ENCODE measurements around the gene C5orf24.
A peak's percentile ranks its signal among the peaks of the same experiment; 100 is the strongest.

C5orf24 gene

GRCh38 chr5:134873987-134874830 is 28.4 kb downstream of the C5orf24 start, which contains the start of gene TXNDC15 (continued):
- peak; percentile 82 for TF ChIP-seq GLI4 (tag by site-specific recombination; IDR thresholded peaks at IDR 0.05)
- no peak for TF ChIP-seq ZNF514 (tag by site-specific recombination; IDR thresholded peaks at IDR 0.05)
- peak; percentile 95 for TF ChIP-seq ZNF76 (tag by site-specific recombination; IDR thresholded peaks at IDR 0.05; ENCODE audit: borderline replicate concordance, low read depth)
- no peak for TF ChIP-seq MEIS1 (CRISPR knock-in tag; IDR thresholded peaks at IDR 0.05; ENCODE audit: borderline replicate concordance)
- no peak for TF ChIP-seq ZNF311 (tag by site-specific recombination; IDR thresholded peaks at IDR 0.05; ENCODE audit: borderline replicate concordance)
- no peak for TF ChIP-seq SETDB1 (IDR thresholded peaks at IDR 0.05; ENCODE audit: insufficient read length, low read length)
- no peak for TF ChIP-seq ZNF114 (tag by site-specific recombination; IDR thresholded peaks at IDR 0.05)
- TF ChIP-seq ZNF701 (tag by site-specific recombination; IDR thresholded peaks at IDR 0.05): no peak
- TF ChIP-seq ZNF26 (tag by site-specific recombination; IDR thresholded peaks at IDR 0.05): no peak
- peak; percentile 12; the same call in 1 of the 2 replicates for TF ChIP-seq FEZF1 (tag by site-specific recombination; IDR thresholded peaks at IDR 0.05)
- peak; percentile 74 for TF ChIP-seq ZNF580 (tag by site-specific recombination; IDR thresholded peaks at IDR 0.05)
- TF ChIP-seq ZNF843 (tag by site-specific recombination; IDR thresholded peaks at IDR 0.05): peak; percentile 77
- TF ChIP-seq ZBTB44 (tag by site-specific recombination; IDR thresholded peaks at IDR 0.05): 0 out of 2 replicates have a peak, but pooled peaks have one; percentile 7
- peak; percentile 95 for TF ChIP-seq ZBTB20 (tag by site-specific recombination; IDR thresholded peaks at IDR 0.05)
- no peak for TF ChIP-seq ZNF155 (tag by site-specific recombination; IDR thresholded peaks at IDR 0.05)
- TF ChIP-seq KLF17 (tag by site-specific recombination; IDR thresholded peaks at IDR 0.05): peak; percentile 86
- TF ChIP-seq KLF7 (tag by site-specific recombination; IDR thresholded peaks at IDR 0.05; ENCODE audit: borderline replicate concordance): peak; percentile 78; the same call in 1 of the 2 replicates
- TF ChIP-seq MYNN (tag by site-specific recombination; IDR thresholded peaks at IDR 0.05; ENCODE audit: borderline replicate concordance): no peak; the same call in 1 of the 2 replicates
- TF ChIP-seq ZNF561 (tag by site-specific recombination; IDR thresholded peaks at IDR 0.05; ENCODE audit: borderline replicate concordance): 0 out of 2 replicates have a peak, but pooled peaks have one; percentile 66
- no peak for TF ChIP-seq ZNF140 (tag by site-specific recombination; IDR thresholded peaks at IDR 0.05)
- TF ChIP-seq ZNF391 (tag by site-specific recombination; IDR thresholded peaks at IDR 0.05; ENCODE audit: borderline replicate concordance, low read depth): peak; percentile 71; the same call in 1 of the 2 replicates
- no peak for TF ChIP-seq ZNF19 (tag by site-specific recombination; IDR thresholded peaks at IDR 0.05; ENCODE audit: low read depth)
- TF ChIP-seq ZNF146 (tag by site-specific recombination; IDR thresholded peaks at IDR 0.05): peak; percentile 52; the same call in 1 of the 2 replicates
- TF ChIP-seq ZNF239 (tag by site-specific recombination; IDR thresholded peaks at IDR 0.05): 0 out of 2 replicates have a peak, but pooled peaks have one; percentile 13
- TF ChIP-seq ZBTB8A (tag by site-specific recombination; IDR thresholded peaks at IDR 0.05): peak; percentile 95
- no peak for TF ChIP-seq IKZF3 (tag by site-specific recombination; IDR thresholded peaks at IDR 0.05)
- TF ChIP-seq ZNF362 (tag by site-specific recombination; IDR thresholded peaks at IDR 0.05): no peak
- TF ChIP-seq ZSCAN30 (tag by site-specific recombination; IDR thresholded peaks at IDR 0.05): peak; percentile 85; the same call in 1 of the 2 replicates
- TF ChIP-seq ZNF223 (tag by site-specific recombination; IDR thresholded peaks at IDR 0.05): no peak
- no peak for TF ChIP-seq ZNF621 (tag by site-specific recombination; IDR thresholded peaks at IDR 0.05)
- no peak for TF ChIP-seq ZNF169 (tag by site-specific recombination; IDR thresholded peaks at IDR 0.05)
- TF ChIP-seq KLF16 (tag by site-specific recombination; IDR thresholded peaks at IDR 0.05): peak; percentile 78
- peak; percentile 73 for TF ChIP-seq ZFP69B (tag by site-specific recombination; IDR thresholded peaks at IDR 0.05)
- no peak for TF ChIP-seq ZNF626 (tag by site-specific recombination; IDR thresholded peaks at IDR 0.05)
- TF ChIP-seq ZNF785 (tag by site-specific recombination; IDR thresholded peaks at IDR 0.05): no peak
